ENCODE measurements around the gene LTBP1. TPM values are rescaled to one million over a fixed set of nuclear protein-coding genes. Genes with fewer than 3 reads are reported as not detected.

LTBP1 gene
- total RNA-seq, 4 donors from 2014 or later = 15.8 to 56.7 (median 28.3) TPM

- no peak for TF ChIP-seq POLR2A (IDR thresholded peaks at IDR 0.05)
- TF ChIP-seq EP300 (IDR thresholded peaks at IDR 0.05; ENCODE audit: low read depth) = no peak
- no peak for TF ChIP-seq CTCF (IDR thresholded peaks at IDR 0.05)
- Histone ChIP-seq H3K36me3 (no peaks in the 10 kb centered on the region), H3K27me3 (no peaks in the 10 kb centered on the region), H3K9me3 (no peaks in the 10 kb centered on the region), H3K4me3 (no peak overlapping the region), H3K4me1 (peaks cover 0 to 8% (median 0%) of the 10 kb centered on the region in 4 donors), H3K27ac (no peak overlapping the region)
- WGBS, 2 donors (ENCODE audit: low coverage in 1 of 2) = 72% methylated on average over 3 of the region's 3 CpGs; no CpG with 5 or more reads in 1 of the 2 donors
- in situ Hi-C loops (cut with MboI; ENCODE audit: low pct_ligation_motif_present in 1 of 4, low pct_unique_long_range_greater_than_20kb in 1 of 4, low sequenced_read_pairs in 3 of 4) = no loop called here
- no peak for DNase-seq
- intact Hi-C loops (cut with DNase I; ENCODE audit: low total_unique reads) = loop anchor here (10.0 kb wide), 1 partner anchor 230 kb away; no protein-coding TSS in a partner anchor
Observed at GRCh38 chr2:33264766-33265165, 318.0 kb downstream of the LTBP1 start.

DNA sequence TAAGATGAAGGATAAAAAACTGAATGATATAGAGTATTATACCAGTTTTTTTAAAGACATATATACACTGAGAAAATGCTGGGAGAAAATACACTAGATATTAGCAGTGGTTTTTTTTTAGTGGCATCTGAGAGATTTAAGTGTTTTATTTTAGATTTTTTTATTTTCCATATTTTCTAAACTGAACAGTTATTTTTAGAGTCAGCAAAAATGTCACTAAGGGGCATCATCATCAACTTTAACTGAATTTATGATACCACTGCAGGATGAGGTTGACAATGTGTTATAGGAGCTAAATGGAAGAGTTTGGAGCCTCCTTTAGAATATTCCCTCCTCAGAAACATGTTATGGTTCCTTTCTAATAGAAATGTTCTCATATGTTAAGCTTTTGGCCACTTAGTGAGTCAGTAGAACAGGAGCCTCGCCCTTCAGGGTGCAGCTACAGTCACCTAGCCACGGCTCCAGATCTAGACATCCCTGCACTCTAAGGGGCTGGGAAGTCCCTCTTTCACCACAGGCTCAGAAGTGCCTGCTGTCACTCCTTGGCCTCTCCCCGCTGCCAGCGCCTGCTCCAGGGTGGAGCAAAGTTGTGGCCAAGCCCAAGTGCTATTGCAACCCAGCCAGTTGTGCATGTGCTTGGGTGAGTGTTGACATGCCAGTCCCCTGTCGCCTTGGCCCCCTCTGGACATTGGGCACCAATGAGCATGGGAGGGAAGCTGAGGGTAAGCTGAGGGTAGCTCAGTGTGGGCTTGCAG is 319.0 kb downstream of the LTBP1 start:
- in situ Hi-C loops (cut with MboI; ENCODE audit: low pct_ligation_motif_present in 1 of 4, low pct_unique_long_range_greater_than_20kb in 1 of 4, low sequenced_read_pairs in 3 of 4) (no loop called here), intact Hi-C loops (cut with DNase I; ENCODE audit: low total_unique reads) (loop anchor here (10.0 kb wide), 1 partner anchor 231 kb away; no protein-coding TSS in a partner anchor)
- Histone ChIP-seq H3K36me3 (no peaks in the 10 kb centered on the region), H3K4me3 (no peak overlapping the region), H3K9me3 (no peaks in the 10 kb centered on the region), H3K27ac (no peak overlapping the region), H3K27me3 (no peaks in the 10 kb centered on the region), H3K4me1 (peaks cover 0 to 8% (median 0%) of the 10 kb centered on the region in 4 donors)
- TF ChIP-seq POLR2A (IDR thresholded peaks at IDR 0.05) (no peak), POLR2AphosphoS5 (IDR thresholded peaks at IDR 0.05) (no peak), CTCF (IDR thresholded peaks at IDR 0.05) (no peak), EP300 (IDR thresholded peaks at IDR 0.05; ENCODE audit: low read depth) (no peak)
- WGBS, 2 donors (ENCODE audit: low coverage in 1 of 2) = 92 to 100% methylated on average over 1 to 4 of the region's 5 CpGs
- no peak for DNase-seq

GRCh38 chr2:33266467-33266866 is 319.7 kb downstream of the LTBP1 start:
- Histone ChIP-seq H3K27me3 (no peaks in the 10 kb centered on the region), H3K36me3 (no peaks in the 10 kb centered on the region), H3K9me3 (no peaks in the 10 kb centered on the region), H3K4me1 (peaks cover 0 to 8% (median 0%) of the 10 kb centered on the region in 4 donors), H3K27ac (no peak overlapping the region), H3K4me3 (no peak overlapping the region)
- TF ChIP-seq POLR2AphosphoS5 (IDR thresholded peaks at IDR 0.05) (no peak), EP300 (IDR thresholded peaks at IDR 0.05; ENCODE audit: low read depth) (no peak), CTCF (IDR thresholded peaks at IDR 0.05) (no peak), POLR2A (IDR thresholded peaks at IDR 0.05) (no peak)
- intact Hi-C loops (cut with DNase I; ENCODE audit: low total_unique reads) = loop anchor here (10.0 kb wide), 1 partner anchor 232 kb away; no protein-coding TSS in a partner anchor
- DNase-seq = no peak
- 98% methylated on average over 6 of the region's 6 CpGs; no CpG with 5 or more reads in 1 of the 2 donors for WGBS, 2 donors (ENCODE audit: low coverage in 1 of 2)
- in situ Hi-C loops (cut with MboI; ENCODE audit: low pct_ligation_motif_present in 1 of 4, low pct_unique_long_range_greater_than_20kb in 1 of 4, low sequenced_read_pairs in 3 of 4) = no loop called here

- DNase-seq = no peak
- no peaks in the 10 kb centered on the region for H3K27me3 ChIP-seq
- intact Hi-C loops (cut with DNase I; ENCODE audit: low total_unique reads) (loop anchor here (10.0 kb wide), 1 partner anchor 232 kb away; no protein-coding TSS in a partner anchor), in situ Hi-C loops (cut with MboI; ENCODE audit: low pct_ligation_motif_present in 1 of 4, low pct_unique_long_range_greater_than_20kb in 1 of 4, low sequenced_read_pairs in 3 of 4) (no loop called here)
- no peak overlapping the region for H3K4me3 ChIP-seq
- no peak overlapping the region for H3K27ac ChIP-seq
- peaks cover 0 to 8% (median 0%) of the 10 kb centered on the region in 4 donors for H3K4me1 ChIP-seq
- no peaks in the 10 kb centered on the region for H3K9me3 ChIP-seq
- no peaks in the 10 kb centered on the region for H3K36me3 ChIP-seq
- TF ChIP-seq CTCF (IDR thresholded peaks at IDR 0.05) = no peak
- 95% methylated on average over 2 of the region's 2 CpGs; no CpG with 5 or more reads in 1 of the 2 donors for WGBS, 2 donors (ENCODE audit: low coverage in 1 of 2)
Observed at GRCh38 chr2:33267043-33267442, 320.3 kb downstream of the LTBP1 start.

Data from transverse colon (tissue), 4 donors.